Ectodermal cell (in vitro differentiated cells): ENCODE data around the gene UNC119B.
"Not testable (repeated sequence)": the region's sequence is repeated elsewhere in the genome, so short reads cannot be mapped to it uniquely, and the experiment has no call there.

ENCODE experiments used
- H3K27ac ChIP-seq: 2 replicates; pipeline ENCODE4 v1.7.0; 2013; ENCODE audit warnings: mild to moderate bottlenecking, low read depth, low read length; ENCODE audit not compliant: insufficient read depth, poor library complexity, severe bottlenecking
- H3K27me3 ChIP-seq: 2 replicates; pipeline ENCODE4 v1.7.0; 2013; ENCODE audit warnings: mild to moderate bottlenecking, low read length; ENCODE audit not compliant: insufficient read depth, control insufficient read depth, poor library complexity, severe bottlenecking
- H3K36me3 ChIP-seq: one replicate; pipeline ENCODE4 v1.7.0; 2013; ENCODE audit warnings: low read length; ENCODE audit not compliant: control insufficient read depth, insufficient read depth
- H3K4me1 ChIP-seq: one replicate; pipeline ENCODE4 v1.7.0; 2013; ENCODE audit warnings: low read length; ENCODE audit not compliant: control insufficient read depth, insufficient read depth
- H3K4me3 ChIP-seq: 2 replicates; pipeline ENCODE4 v1.7.0; 2013; ENCODE audit warnings: low read depth, low read length, control low read depth; ENCODE audit not compliant: insufficient read depth
- H3K9me3 ChIP-seq: 2 replicates; pipeline ENCODE4 v1.7.0; 2013; ENCODE audit warnings: mild to moderate bottlenecking, low read length, moderate library complexity; ENCODE audit not compliant: control insufficient read depth
- WGBS, 2 experiments: methylation state at CpG; one replicate each; pipeline ENCODE4 v1.1.7; 2013; ENCODE audit warnings: missing lambda C conversion rate in 2 of 2; 5-methylcytosine and 5-hydroxymethylcytosine counted together

The UNC119B gene

GRCh38 chr12:120725659-120726509 is 15.6 kb downstream of the UNC119B start, which contains the start of gene ACADS:
TSS of gene ACADS (plus strand) at chr12:120725826. CDS start at chr12:120725886, 60 bp downstream.
- WGBS, 2 experiments = 14 to 15% methylated on average over 66 of the region's 66 CpGs
- Histone ChIP-seq H3K4me1 (peaks cover 4% of the 10 kb centered on the region), H3K27ac (no peak within 1 kb of the TSS), H3K9me3 (no peaks in the 10 kb centered on the region), H3K36me3 (peaks cover 16% of the 10 kb centered on the region), H3K27me3 (peaks cover 10% of the 10 kb centered on the region), H3K4me3 (peak within 1 kb of the TSS; percentile 59)

GRCh38 chr12:120726510-120726793 is 16.2 kb downstream of the UNC119B start:
- Histone ChIP-seq H3K9me3 (no peaks in the 10 kb centered on the region), H3K4me3 (peak overlapping the region; percentile 59), H3K27me3 (peaks cover 10% of the 10 kb centered on the region), H3K27ac (no peak overlapping the region), H3K4me1 (peaks cover 4% of the 10 kb centered on the region), H3K36me3 (peaks cover 14% of the 10 kb centered on the region)
- 94% methylated on average over 9 of the region's 9 CpGs for WGBS, 2 experiments

- H3K4me1 ChIP-seq = peaks cover 4% of the 10 kb centered on the region
- no peak overlapping the region for H3K27ac ChIP-seq
- H3K9me3 ChIP-seq = no peaks in the 10 kb centered on the region
- peaks cover 9% of the 10 kb centered on the region for H3K36me3 ChIP-seq
- no peak overlapping the region for H3K4me3 ChIP-seq
- WGBS, 2 experiments = 96% methylated on average over 9 of the region's 9 CpGs
- H3K27me3 ChIP-seq = peaks cover 10% of the 10 kb centered on the region
Observed at GRCh38 chr12:120726961-120727360, 16.7 kb downstream of the UNC119B start.

GRCh38 chr12:120732198-120732597 is 21.9 kb downstream of the UNC119B start:
- not testable (repeated sequence) for H3K27ac ChIP-seq, H3K36me3 ChIP-seq, H3K9me3 ChIP-seq, H3K27me3 ChIP-seq, H3K4me3 ChIP-seq, H3K4me1 ChIP-seq
- WGBS, 2 experiments = 91 to 97% methylated on average over 35 of the region's 35 CpGs

- H3K4me3 ChIP-seq = no peak overlapping the region
- H3K9me3 ChIP-seq = no peaks in the 10 kb centered on the region
- H3K27ac ChIP-seq = no peak overlapping the region
- no peaks in the 10 kb centered on the region for H3K36me3 ChIP-seq
- no peaks in the 10 kb centered on the region for H3K27me3 ChIP-seq
- no peaks in the 10 kb centered on the region for H3K4me1 ChIP-seq
- WGBS, 2 experiments = 88 to 89% methylated on average over 3 of the region's 3 CpGs
Observed at GRCh38 chr12:120733574-120733973, 23.3 kb downstream of the UNC119B start.

GRCh38 chr12:120734210-120734609 is 24.0 kb downstream of the UNC119B start:
- H3K4me1 ChIP-seq = no peaks in the 10 kb centered on the region
- H3K36me3 ChIP-seq = no peaks in the 10 kb centered on the region
- H3K9me3 ChIP-seq = no peaks in the 10 kb centered on the region
- WGBS, 2 experiments = 95% methylated on average over 10 of the region's 10 CpGs
- no peak overlapping the region for H3K27ac ChIP-seq
- H3K4me3 ChIP-seq = no peak overlapping the region
- no peaks in the 10 kb centered on the region for H3K27me3 ChIP-seq

GRCh38 chr12:120735181-120735580 is 24.9 kb downstream of the UNC119B start:
- Histone ChIP-seq H3K4me3 (no peak overlapping the region), H3K9me3 (no peaks in the 10 kb centered on the region), H3K27ac (no peak overlapping the region), H3K36me3 (no peaks in the 10 kb centered on the region), H3K4me1 (no peaks in the 10 kb centered on the region), H3K27me3 (no peaks in the 10 kb centered on the region)
- whole genome bisulfite sequencing, 2 experiments = 92 to 93% methylated on average over 2 of the region's 3 CpGs

- Histone ChIP-seq H3K4me1 (no peaks in the 10 kb centered on the region), H3K27ac (no peak overlapping the region), H3K4me3 (no peak overlapping the region), H3K27me3 (no peaks in the 10 kb centered on the region), H3K36me3 (no peaks in the 10 kb centered on the region), H3K9me3 (no peaks in the 10 kb centered on the region)
- 93 to 95% methylated on average over 38 of the region's 38 CpGs for WGBS, 2 experiments
Observed at GRCh38 chr12:120736404-120737331, 26.4 kb downstream of the UNC119B start.

- WGBS, 2 experiments = 87 to 88% methylated on average over 25 of the region's 25 CpGs
- Histone ChIP-seq H3K36me3 (no peaks in the 10 kb centered on the region), H3K4me3 (no peak overlapping the region), H3K9me3 (no peaks in the 10 kb centered on the region), H3K4me1 (no peaks in the 10 kb centered on the region), H3K27ac (no peak overlapping the region), H3K27me3 (no peaks in the 10 kb centered on the region)
Observed at GRCh38 chr12:120737557-120738251, 27.4 kb downstream of the UNC119B start.
